ENCODE measurements around the gene ATP11C.

- TF ChIP-seq, protein P1, sequence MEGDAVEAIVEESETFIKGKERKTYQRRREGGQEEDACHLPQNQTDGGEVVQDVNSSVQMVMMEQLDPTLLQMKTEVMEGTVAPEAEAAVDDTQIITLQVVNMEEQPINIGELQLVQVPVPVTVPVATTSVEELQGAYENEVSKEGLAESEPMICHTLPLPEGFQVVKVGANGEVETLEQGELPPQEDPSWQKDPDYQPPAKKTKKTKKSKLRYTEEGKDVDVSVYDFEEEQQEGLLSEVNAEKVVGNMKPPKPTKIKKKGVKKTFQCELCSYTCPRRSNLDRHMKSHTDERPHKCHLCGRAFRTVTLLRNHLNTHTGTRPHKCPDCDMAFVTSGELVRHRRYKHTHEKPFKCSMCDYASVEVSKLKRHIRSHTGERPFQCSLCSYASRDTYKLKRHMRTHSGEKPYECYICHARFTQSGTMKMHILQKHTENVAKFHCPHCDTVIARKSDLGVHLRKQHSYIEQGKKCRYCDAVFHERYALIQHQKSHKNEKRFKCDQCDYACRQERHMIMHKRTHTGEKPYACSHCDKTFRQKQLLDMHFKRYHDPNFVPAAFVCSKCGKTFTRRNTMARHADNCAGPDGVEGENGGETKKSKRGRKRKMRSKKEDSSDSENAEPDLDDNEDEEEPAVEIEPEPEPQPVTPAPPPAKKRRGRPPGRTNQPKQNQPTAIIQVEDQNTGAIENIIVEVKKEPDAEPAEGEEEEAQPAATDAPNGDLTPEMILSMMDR (optimal IDR thresholded peaks at IDR 0.05 in 1 of 3, IDR thresholded peaks at IDR 0.05 in 1 of 3, conservative IDR thresholded peaks at IDR 0.05 in 1 of 3; ENCODE audit: extremely low read depth in 1 of 3, insufficient read depth in 2 of 3, low read length in 3 of 3), result no peak
- no peak for TF ChIP-seq EZH2 (IDR thresholded peaks at IDR 0.05; ENCODE audit: low read length)
Observed at GRCh38 chrX:139828033-139828432, 104.8 kb downstream of the ATP11C start.

Measured in keratinocyte (primary cell).